ENCODE results near the gene PHKG1.

- TF ChIP-seq CTCF (IDR thresholded peaks at IDR 0.05; ENCODE audit: low read depth, low read length): no peak
- no peak for TF ChIP-seq EZH2phosphoT487 (IDR thresholded peaks at IDR 0.05; ENCODE audit: low read depth)
Observed at GRCh38 chr7:56099653-56100052, 6.9 kb upstream of the PHKG1 start.
